GM12878 (cell line): ENCODE measurements around the gene TBCE. TPM values are rescaled to one million over a fixed set of nuclear protein-coding genes. Genes with fewer than 3 reads are reported as not detected.

ENCODE experiments used
- BRCA1 ChIP-seq: IDR thresholded peaks from 2 replicates; pipeline ENCODE4 v1.6.1; 2011; ENCODE audit warnings: low read depth, low read length, improper control_type of control experiment
- EZH2 ChIP-seq: IDR thresholded peaks from 2 replicates; pipeline ENCODE4 v1.6.1; 2012; ENCODE audit warnings: low read depth, mild to moderate bottlenecking, control low read depth, inconsistent platforms, low read length, borderline replicate concordance; ENCODE audit not compliant: control insufficient read depth
- HDGF ChIP-seq: fragments of 450-650 bp; IDR thresholded peaks from 2 replicates; pipeline ENCODE4 v1.6.1; 2016; ENCODE audit warnings: antibody characterized with exemption
- IKZF2 ChIP-seq, 2 experiments: fragments of 450-650 bp; IDR thresholded peaks; 2 replicates each; pipeline ENCODE4 v1.6.1; 2017; ENCODE audit warnings: mild to moderate bottlenecking in 2 of 2, moderate library complexity in 2 of 2
- IRF4 ChIP-seq: IDR thresholded peaks from 2 replicates; pipeline ENCODE4 v1.6.1; 2011; ENCODE audit warnings: low read depth, low read length
- MXI1 ChIP-seq: fragments of 150-350 bp; IDR thresholded peaks from 2 replicates; pipeline ENCODE4 v1.6.1; 2011; ENCODE audit warnings: low read depth, mild to moderate bottlenecking, inconsistent platforms, low read length, improper control_type of control experiment
- NBN ChIP-seq: fragments of 450-650 bp; IDR thresholded peaks from 2 replicates; pipeline ENCODE4 v1.6.1; 2016
- NRF1 ChIP-seq: conservative IDR thresholded peaks from 2 replicates; pipeline ENCODE4 v1.6.1; 2011; ENCODE audit warnings: mild to moderate bottlenecking, low read depth, low read length, improper control_type of control experiment
- PAX5 ChIP-seq: IDR thresholded peaks from 2 replicates; pipeline ENCODE4 v1.6.1; 2011; ENCODE audit warnings: low read depth, low read length, borderline replicate concordance
- RAD21 ChIP-seq: IDR thresholded peaks from 2 replicates; pipeline ENCODE4 v1.6.1; 2011; ENCODE audit warnings: mild to moderate bottlenecking, low read depth, low read length, moderate library complexity; ENCODE audit not compliant: insufficient read depth
- SMC3 ChIP-seq: IDR thresholded peaks from 2 replicates; pipeline ENCODE4 v1.6.1; 2011; ENCODE audit warnings: low read length, improper control_type of control experiment, borderline replicate concordance
- ZBED1 ChIP-seq: IDR thresholded peaks from 2 replicates; pipeline ENCODE4 v1.6.1; 2016; ENCODE audit warnings: borderline replicate concordance
- ZSCAN29 ChIP-seq: fragments of 450-650 bp; IDR thresholded peaks from 2 replicates; pipeline ENCODE4 v1.6.1; 2017; ENCODE audit warnings: mild to moderate bottlenecking, moderate library complexity
- polyA plus RNA-seq, 11 experiments: library from polyadenylated mRNA; depleted of rRNA in 4 of 11; unstranded in 6 of 11; stranded (reverse) in 5 of 11; fragments of >200 nt; fragmentation: Nextera tagmentation in 4 of 11; fragmentation: Illumina TruSeq in 1 of 11; extraction: Ambion mirVana in 4 of 11; extraction: Trizol in 1 of 11; gene quantifications; 1 replicate in 1 of 11; 2 replicates in 10 of 11; pipeline versions ENCODE4 v1.2.1 to v1.2.3, GENCODE V29; 2011 to 2016; ENCODE audit warnings: inconsistent platforms in 2 of 11, missing spikeins in 2 of 11, low read depth in 1 of 11
- total RNA-seq, 4 experiments: library from RNA; depleted of rRNA in 3 of 4; stranded (reverse); fragments of >200 nt in 3 of 4; fragmentation: Illumina TruSeq in 1 of 4; extraction: Trizol in 1 of 4; gene quantifications; 2 replicates each; pipeline versions ENCODE4 v1.2.1 to v1.2.3, GENCODE V29; 2013 to 2021
- TF ChIP-seq, protein P1 (sequence below): fragments of 450-650 bp; formaldehyde crosslinking; IDR thresholded peaks from 2 replicates; pipeline ENCODE4 v1.5.0; 2022; ENCODE audit warnings: mild to moderate bottlenecking, missing genetic modification characterization
- TF ChIP-seq, protein P2 (sequence below): fragments of 450-650 bp; conservative IDR thresholded peaks from 2 replicates; pipeline ENCODE4 v1.6.1; 2017; ENCODE audit warnings: mild to moderate bottlenecking, moderate library complexity
- TF ChIP-seq, protein P3 (sequence below): IDR thresholded peaks from 2 replicates; pipeline ENCODE4 v1.6.1; 2011; ENCODE audit warnings: borderline replicate concordance, low read depth, mild to moderate bottlenecking, moderate library complexity, low read length; ENCODE audit not compliant: insufficient read depth, poor library complexity, severe bottlenecking
- TF ChIP-seq, protein P4 (sequence below): fragments of 450-650 bp; formaldehyde crosslinking; IDR thresholded peaks from 2 replicates; pipeline ENCODE4 v1.4.0; 2020; ENCODE audit warnings: mild to moderate bottlenecking, moderate library complexity

TBCE gene
- total and polyA plus RNA-seq, 10 of the 15 experiments (the other 5 are each of a cell fraction or from before 2014, with no cell fraction given) = 22.7 to 48.7 (median 29.2) TPM

DNA sequence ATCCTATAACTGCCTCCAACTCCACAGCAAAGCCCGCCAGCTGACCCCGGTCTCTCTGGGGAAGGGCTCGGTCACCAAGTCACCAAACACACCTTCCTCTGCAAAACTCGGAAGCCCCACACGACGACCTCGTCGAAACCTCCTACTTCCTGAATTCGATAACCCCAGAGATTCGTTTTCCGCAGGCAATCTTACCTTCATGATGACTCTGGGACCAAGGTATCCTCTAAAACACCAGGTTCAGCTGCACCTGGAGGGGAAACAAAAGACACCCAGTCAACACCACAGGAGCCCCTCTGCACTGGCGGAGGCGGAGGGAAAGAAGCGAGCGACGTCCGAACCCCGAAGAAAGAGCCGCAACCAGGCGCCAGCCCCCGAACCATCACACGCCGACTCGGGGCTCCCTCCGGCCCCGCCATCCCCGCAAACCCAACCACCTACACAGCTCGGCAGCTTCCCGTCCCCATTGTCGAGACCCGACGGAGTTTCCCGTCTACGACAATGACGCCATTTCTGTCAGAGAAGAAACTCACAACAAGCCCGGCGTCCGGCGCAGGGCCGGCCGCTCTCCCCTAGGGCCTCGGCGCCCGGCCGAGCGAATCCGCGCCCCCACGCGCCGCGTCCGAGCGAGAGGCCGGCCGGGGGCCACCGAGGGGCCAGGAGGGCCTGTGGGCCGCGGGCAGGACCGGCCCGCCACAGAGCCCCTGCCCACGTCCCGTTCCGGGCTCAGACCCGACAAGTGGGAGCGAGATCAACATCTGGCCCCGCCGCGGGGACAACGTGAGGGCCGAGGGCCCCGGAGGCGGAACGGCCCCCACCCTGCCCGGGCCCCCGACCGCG, 40.3 kb upstream of the TBCE start (continued):
- TF ChIP-seq, protein P1, sequence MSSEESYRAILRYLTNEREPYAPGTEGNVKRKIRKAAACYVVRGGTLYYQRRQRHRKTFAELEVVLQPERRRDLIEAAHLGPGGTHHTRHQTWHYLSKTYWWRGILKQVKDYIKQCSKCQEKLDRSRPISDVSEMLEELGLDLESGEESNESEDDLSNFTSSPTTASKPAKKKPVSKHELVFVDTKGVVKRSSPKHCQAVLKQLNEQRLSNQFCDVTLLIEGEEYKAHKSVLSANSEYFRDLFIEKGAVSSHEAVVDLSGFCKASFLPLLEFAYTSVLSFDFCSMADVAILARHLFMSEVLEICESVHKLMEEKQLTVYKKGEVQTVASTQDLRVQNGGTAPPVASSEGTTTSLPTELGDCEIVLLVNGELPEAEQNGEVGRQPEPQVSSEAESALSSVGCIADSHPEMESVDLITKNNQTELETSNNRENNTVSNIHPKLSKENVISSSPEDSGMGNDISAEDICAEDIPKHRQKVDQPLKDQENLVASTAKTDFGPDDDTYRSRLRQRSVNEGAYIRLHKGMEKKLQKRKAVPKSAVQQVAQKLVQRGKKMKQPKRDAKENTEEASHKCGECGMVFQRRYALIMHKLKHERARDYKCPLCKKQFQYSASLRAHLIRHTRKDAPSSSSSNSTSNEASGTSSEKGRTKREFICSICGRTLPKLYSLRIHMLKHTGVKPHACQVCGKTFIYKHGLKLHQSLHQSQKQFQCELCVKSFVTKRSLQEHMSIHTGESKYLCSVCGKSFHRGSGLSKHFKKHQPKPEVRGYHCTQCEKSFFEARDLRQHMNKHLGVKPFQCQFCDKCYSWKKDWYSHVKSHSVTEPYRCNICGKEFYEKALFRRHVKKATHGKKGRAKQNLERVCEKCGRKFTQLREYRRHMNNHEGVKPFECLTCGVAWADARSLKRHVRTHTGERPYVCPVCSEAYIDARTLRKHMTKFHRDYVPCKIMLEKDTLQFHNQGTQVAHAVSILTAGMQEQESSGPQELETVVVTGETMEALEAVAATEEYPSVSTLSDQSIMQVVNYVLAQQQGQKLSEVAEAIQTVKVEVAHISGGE (CRISPR knock-in tag) = peak; percentile 24; the same call in 1 of the 2 replicates
- TF ChIP-seq MXI1 (0 out of 2 replicates have a peak, but pooled peaks have one; percentile 31), HDGF (0 out of 2 replicates have a peak, but pooled peaks have one; percentile 58), ZBED1 (no peak), IKZF2 (IDR thresholded peaks at IDR 0.05) (peak in 1 of 2 experiments; percentile 16; a peak in 1 of 4 replicates), NBN (peak; percentile 70), NRF1 (no peak), BRCA1 (no peak), IRF4 (0 out of 2 replicates have a peak, but pooled peaks have one; percentile 15), ZSCAN29 (no peak), RAD21 (0 out of 2 replicates have a peak, but pooled peaks have one; percentile 6), PAX5 (0 out of 2 replicates have a peak, but pooled peaks have one; percentile 14), EZH2 (no peak), SMC3 (no peak)
- TF ChIP-seq, protein P2, sequence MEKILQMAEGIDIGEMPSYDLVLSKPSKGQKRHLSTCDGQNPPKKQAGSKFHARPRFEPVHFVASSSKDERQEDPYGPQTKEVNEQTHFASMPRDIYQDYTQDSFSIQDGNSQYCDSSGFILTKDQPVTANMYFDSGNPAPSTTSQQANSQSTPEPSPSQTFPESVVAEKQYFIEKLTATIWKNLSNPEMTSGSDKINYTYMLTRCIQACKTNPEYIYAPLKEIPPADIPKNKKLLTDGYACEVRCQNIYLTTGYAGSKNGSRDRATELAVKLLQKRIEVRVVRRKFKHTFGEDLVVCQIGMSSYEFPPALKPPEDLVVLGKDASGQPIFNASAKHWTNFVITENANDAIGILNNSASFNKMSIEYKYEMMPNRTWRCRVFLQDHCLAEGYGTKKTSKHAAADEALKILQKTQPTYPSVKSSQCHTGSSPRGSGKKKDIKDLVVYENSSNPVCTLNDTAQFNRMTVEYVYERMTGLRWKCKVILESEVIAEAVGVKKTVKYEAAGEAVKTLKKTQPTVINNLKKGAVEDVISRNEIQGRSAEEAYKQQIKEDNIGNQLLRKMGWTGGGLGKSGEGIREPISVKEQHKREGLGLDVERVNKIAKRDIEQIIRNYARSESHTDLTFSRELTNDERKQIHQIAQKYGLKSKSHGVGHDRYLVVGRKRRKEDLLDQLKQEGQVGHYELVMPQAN = peak; percentile 61; the same call in 1 of the 2 replicates
- TF ChIP-seq, protein P3, sequence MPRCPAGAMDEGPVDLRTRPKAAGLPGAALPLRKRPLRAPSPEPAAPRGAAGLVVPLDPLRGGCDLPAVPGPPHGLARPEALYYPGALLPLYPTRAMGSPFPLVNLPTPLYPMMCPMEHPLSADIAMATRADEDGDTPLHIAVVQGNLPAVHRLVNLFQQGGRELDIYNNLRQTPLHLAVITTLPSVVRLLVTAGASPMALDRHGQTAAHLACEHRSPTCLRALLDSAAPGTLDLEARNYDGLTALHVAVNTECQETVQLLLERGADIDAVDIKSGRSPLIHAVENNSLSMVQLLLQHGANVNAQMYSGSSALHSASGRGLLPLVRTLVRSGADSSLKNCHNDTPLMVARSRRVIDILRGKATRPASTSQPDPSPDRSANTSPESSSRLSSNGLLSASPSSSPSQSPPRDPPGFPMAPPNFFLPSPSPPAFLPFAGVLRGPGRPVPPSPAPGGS = no peak
- TF ChIP-seq, protein P4, sequence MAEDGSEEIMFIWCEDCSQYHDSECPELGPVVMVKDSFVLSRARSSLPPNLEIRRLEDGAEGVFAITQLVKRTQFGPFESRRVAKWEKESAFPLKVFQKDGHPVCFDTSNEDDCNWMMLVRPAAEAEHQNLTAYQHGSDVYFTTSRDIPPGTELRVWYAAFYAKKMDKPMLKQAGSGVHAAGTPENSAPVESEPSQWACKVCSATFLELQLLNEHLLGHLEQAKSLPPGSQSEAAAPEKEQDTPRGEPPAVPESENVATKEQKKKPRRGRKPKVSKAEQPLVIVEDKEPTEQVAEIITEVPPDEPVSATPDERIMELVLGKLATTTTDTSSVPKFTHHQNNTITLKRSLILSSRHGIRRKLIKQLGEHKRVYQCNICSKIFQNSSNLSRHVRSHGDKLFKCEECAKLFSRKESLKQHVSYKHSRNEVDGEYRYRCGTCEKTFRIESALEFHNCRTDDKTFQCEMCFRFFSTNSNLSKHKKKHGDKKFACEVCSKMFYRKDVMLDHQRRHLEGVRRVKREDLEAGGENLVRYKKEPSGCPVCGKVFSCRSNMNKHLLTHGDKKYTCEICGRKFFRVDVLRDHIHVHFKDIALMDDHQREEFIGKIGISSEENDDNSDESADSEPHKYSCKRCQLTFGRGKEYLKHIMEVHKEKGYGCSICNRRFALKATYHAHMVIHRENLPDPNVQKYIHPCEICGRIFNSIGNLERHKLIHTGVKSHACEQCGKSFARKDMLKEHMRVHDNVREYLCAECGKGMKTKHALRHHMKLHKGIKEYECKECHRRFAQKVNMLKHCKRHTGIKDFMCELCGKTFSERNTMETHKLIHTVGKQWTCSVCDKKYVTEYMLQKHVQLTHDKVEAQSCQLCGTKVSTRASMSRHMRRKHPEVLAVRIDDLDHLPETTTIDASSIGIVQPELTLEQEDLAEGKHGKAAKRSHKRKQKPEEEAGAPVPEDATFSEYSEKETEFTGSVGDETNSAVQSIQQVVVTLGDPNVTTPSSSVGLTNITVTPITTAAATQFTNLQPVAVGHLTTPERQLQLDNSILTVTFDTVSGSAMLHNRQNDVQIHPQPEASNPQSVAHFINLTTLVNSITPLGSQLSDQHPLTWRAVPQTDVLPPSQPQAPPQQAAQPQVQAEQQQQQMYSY (CRISPR knock-in tag) = no peak
